Omental fat pad (tissue), 4 donors: Measurements from ENCODE around the gene SLC39A1. TPM values are rescaled to one million over a fixed set of nuclear protein-coding genes. Genes with fewer than 3 reads are reported as not detected.

Experiments used
- ATAC-seq: fragments of 150-250 bp; one replicate; pipeline ENCODE4 v1.9.1; 2016; ENCODE audit warnings: mild to moderate bottlenecking, moderate library complexity; ENCODE audit not compliant: low FRiP score
- DNase-seq: peaks from one replicate; pipeline ENCODE4 v3.0.0-alpha.2; 2019; ENCODE audit warnings: low spot score
- CTCF ChIP-seq, 3 donors: fragments of 450-650 bp; IDR thresholded peaks; one replicate each; pipeline ENCODE4 v1.5.1; 2016 to 2017; ENCODE audit warnings: antibody characterized with exemption in 3 of 3, mild to moderate bottlenecking in 3 of 3, moderate library complexity in 2 of 3
- total RNA-seq, 4 donors: library from RNA; depleted of rRNA; stranded (reverse); fragments of >200 nt; gene quantifications; one replicate each; pipeline ENCODE4 v1.1.0, GENCODE V29; 2016

Gene SLC39A1
- total RNA-seq, 4 donors from 2014 or later: 80.5 to 125 (median 116) TPM

DNA sequence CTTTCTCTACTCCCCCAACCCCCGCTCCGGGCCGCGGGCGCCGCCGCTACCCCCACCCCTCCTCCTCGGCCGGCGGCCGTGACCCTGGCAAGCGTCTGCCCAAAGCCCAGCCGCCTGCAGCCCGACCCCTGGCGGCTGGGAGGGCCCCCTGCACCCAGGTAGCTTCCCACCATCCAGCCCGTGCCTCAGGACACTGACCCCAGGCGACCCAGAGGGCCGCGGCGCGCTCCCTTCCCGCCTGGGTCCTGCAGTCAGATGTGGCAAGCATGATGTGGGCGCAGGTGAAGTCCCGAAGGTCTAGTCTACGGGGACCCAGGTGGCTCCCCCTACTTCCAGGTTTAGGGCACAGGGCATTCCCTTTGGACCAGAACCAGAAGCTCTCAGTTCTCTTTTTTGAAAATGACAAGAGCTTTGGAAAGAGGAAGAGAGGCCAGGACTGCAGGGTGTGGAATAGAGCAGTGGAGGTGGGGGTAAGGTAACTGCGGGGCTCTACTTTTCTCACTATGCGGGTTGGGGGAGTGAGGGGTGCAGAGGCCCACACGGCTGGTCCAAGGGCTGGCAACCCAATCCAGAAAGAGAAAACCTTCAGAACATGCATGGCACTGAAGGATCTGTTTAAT, 16.6 kb downstream of the SLC39A1 start, which contains the start of gene DENND4B:
TSS of gene DENND4B (minus strand) at position 97 of the 620 bp plus-strand sequence. CDS start 2,344 bp downstream, outside the sequence.
- DNase-seq (no peak), ATAC-seq (peak; percentile 85)
- TF ChIP-seq CTCF (IDR thresholded peaks at IDR 0.05): peak in 2 of 3 donors; percentile 29 to 76

DNA sequence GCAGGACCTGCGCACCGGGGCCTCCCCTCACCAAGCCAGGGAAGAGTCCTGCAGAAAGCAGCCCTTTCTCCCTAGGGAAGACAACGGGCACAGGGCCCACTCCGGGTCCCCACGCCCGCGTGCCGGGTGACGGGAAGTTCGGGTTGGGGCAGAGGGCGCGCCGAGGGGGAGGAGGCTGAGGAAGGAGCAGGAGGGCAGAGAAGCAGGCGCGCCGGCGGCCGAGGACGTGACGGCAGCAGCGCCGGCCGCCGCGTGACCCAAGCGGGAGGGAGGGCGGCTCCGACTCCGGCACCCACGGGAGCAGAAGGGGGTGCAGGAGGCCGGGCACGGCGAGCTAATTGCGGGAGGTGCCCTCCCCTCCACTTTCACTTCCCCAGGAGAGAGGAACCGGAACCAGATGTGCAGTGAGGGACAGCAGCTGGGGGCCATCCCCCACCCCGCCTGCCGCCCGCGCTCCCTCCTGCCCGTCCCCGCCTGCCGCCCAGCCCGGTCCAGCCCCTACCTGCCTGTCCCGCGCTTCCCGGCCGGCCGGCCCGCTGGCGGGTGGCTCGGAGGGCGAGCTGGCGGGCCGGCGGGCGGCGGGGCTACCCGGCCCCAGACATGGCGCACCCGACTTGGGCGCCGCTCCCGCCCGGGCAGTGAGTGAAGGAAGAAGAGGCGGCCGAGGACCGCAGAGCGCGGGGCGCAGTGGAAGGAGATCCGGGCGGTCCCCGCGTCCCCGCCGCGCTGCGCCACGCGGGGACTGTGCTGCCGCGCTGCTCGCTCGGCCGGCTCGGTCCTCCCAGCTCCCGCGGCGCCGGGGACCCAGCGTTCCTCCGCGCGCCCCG, 17.3 kb downstream of the SLC39A1 start:
- DNase-seq (peak; percentile 65), ATAC-seq (peak; percentile 77)
- no peak for TF ChIP-seq CTCF (IDR thresholded peaks at IDR 0.05)

DNA sequence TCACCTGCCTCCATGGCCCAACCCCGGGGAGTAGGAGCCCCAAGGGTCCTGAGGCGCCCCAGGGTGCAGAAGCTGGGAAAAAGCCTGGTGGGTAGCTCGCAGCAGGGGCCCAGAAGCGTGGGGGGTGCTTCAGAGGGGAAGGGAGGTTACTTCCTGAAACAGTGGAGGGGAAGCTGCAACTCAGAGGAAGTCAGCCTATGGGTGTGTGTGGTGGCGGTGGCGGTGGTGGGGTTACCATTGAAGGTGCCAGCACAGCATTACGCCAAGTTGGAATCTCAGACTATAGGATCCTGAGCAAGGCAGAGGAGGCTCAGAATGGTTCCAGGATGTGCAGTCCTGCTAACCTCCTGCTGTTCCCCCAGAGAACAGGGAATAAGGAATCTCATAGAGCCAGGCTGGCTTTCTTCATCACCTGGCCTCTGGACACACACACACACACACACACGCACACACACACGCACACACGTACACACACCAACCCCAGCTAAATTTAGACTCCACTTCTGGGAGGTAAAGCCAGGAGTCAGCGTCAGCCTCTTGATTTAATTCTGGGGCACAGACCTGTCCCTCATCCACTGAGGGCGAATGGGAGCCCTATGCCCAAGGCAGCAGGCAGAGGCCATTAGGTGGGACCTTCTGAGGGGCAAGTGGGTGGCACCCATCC, 18.1 kb downstream of the SLC39A1 start:
- DNase-seq (no peak), ATAC-seq (peak; percentile 4)
- TF ChIP-seq CTCF (IDR thresholded peaks at IDR 0.05): no peak

DNA sequence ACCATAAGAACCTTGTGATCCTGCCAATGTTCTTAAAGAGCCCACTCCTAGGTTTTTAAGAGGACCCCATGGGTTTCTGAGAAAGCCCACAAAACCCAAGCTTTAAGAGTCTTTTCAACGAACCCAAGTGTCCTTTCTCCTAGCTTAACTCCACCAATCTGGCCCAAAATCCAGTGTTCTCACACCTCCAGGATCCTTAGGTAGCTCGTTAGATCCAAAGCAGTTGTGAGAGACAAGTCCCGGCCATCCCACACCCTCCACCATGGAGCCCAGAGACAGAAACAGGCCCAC, 18.6 kb downstream of the SLC39A1 start:
- no peak for TF ChIP-seq CTCF (IDR thresholded peaks at IDR 0.05)
- ATAC-seq: no peak
- no peak for DNase-seq

GRCh38 chr1:153944005-153944826, 19.1 kb downstream of the SLC39A1 start:
- DNase-seq (no peak), ATAC-seq (no peak)
- no peak for TF ChIP-seq CTCF (IDR thresholded peaks at IDR 0.05)

- no peak for TF ChIP-seq CTCF (IDR thresholded peaks at IDR 0.05)
- DNase-seq: no peak
- no peak for ATAC-seq
Measured at GRCh38 chr1:153942766-153943549, 20.4 kb downstream of the SLC39A1 start.
